HG03432 (cell line): ENCODE results near the gene TMEM234.

Source experiments
- ATAC-seq: cut with Tn5 transposase; IDR thresholded peaks from one replicate; pipeline ENCODE4 v1.9.1; 2021; ENCODE audit warnings: mild to moderate bottlenecking, moderate library complexity; ENCODE audit not compliant: unreplicated experiment

TMEM234 gene

DNA sequence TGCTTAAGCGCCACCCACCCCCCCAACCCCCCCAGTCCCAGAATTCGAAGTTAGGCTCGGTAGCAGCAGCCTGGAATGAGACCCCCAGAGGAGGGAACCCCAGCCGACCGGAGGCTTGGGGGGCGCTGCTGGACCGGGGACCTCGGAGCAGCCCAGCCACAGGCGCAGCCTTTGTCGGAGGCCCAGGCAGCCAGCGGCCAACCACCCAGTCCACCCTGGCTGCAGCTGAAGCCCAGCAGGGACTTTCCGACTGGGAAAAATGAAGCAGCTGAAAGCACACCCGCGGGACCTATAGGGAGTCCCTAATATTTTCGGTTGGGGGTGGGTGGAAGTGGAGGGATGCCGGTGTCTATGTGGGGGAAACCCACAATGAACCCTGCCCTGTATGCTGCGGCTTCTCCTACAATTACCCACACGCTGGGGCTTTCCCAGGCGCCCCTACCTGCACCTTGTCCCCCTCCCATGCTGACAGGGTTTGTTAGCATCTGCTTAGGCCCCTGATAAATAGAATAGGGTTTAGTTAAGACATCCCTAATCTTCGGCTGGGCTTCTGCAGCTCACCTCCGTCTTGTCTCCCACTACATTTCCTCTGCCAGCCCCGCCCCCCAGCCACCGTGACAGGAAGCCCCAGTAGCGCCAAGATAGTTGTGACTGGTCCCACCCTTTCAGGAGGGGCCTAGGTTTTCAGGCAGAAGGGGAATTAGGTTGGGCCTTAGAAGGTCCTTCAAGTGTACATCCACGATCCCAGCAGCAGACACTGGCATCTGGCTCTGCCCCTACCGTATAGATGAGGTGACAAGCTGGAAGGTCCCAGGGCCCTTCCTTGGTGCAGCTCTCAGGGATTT, 20.9 kb downstream of the TMEM234 start:
- ATAC-seq: peak; percentile 34

DNA sequence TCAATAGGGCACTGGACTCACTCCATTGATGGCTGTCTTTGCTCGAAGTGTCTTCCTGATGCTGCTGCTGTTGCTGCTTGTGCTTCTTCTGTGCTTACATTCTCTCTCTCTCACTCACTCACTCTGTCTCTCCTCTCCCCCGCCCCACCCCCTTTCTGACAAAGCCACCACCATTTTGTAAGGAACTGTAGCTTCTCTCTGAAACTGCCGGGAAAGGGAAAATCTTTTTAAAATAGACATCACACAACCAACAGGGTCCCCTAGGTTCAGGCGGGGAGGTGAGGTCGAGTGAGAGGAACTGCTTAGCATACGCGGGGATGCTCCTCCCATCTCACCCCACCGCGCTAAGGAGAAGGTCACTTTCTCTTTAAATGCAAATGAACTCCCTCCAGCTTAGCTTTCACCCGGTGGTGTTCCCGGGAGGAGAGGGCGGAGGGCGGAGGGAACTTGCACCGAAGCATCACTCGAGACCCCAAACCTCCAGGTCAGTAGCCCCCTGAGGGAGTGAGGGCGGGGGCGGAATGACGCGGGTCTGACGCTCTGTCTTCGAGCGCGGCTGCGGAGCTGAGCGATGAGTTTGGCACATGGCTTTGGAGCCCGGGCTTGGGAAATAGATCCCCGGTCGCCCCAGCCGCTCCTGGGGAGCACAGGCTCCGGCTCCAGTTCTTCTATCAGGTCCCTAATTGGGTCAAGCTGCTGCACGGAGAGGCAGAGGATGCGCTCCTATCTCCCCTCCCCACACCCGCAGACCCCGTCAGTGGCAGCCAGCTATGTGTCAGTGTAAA, 21.7 kb downstream of the TMEM234 start, which contains the start of gene CCDC28B:
CCDC28B (plus strand) TSS at position 370 of the 785 bp plus-strand sequence. CDS start 1,341 bp downstream, outside the sequence.
- peak; percentile 37 for ATAC-seq

DNA sequence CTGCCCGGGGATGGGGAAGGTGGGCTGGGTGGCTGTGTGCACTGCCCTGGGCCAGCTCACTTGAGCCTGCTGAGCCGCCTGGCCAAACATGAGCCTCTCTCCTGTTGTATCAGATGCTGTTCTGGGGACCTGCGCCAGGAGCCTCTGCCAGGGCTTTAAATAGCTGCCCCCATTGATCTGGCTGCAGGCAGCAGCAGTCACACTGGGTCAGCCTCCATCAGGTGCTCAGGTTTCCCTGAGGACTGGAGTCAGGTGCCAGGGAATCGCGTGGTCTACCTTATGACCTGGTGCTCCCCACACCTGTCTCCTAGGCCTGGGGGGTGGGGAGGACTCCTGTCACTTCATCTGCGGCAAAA, 22.5 kb downstream of the TMEM234 start:
- no peak for ATAC-seq

DNA sequence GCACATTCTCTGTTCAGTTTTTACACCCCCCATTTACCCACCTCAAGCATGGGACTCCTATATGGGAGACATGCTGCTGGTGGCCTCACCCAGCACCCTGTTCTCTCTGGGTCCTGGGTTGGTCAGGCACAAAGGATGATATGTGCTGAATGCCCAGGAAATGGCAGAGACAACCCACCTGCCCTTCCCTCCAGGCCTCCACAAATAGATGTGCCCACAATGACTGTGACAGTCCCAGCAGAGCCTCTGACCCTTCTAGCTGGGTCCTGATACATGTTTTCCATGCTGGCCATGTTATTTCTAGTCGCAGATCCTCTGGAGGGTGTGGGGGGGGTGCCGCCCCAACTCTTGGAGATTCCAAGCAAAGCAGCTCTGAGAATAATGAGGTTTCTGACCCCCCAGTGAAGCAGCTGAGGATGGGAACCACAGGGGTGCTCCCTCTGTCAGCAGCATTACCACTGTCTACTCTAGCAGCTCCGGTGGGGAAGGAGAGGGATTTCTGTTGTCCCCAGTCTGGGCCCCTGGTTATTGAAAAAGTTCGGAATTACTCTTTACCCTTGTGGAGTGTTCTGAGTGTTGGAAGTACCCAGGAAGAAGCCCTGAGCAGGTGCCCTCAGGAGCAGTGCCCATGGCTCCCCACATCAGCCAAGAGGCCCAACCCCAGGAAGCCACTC, 23.0 kb downstream of the TMEM234 start:
- ATAC-seq: no peak

DNA sequence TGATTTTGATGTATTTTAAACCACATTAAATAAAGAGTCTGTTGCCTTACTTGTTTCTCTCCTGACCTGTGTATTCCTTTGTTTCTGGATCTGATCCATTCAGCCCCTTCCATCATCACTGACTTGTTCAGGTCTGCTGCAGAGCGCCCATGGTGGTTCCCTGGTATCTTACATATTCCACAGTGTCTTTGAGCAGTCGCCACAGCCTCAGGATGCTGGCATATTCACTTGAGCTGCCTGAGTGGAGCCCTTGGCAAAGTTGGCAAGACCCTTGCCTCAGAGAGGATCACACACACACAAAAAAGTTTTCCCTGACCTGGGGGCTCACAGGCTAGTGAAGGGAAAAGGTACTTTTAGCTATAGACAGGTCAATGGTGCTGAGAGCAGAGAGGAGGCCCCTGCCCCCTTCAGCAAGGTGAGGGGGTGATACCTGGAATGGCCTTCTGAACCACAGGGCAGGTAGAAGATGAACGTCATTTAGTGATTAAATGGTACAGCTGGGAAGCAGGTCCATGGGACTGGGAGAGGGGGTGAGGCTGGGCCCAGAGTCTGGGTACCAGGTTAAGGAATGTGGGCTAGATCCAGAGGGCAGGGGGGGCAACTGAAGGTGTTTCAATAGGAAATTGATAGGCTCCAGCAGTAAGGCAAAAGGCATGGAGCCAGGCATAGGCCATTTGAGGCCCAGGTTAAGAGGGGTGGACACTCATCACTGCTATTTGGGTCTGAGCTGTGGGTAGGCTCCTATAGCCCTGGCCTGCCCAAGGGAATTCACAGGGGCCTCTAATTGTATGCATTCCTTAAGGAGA, 23.7 kb downstream of the TMEM234 start:
- ATAC-seq: no peak

DNA sequence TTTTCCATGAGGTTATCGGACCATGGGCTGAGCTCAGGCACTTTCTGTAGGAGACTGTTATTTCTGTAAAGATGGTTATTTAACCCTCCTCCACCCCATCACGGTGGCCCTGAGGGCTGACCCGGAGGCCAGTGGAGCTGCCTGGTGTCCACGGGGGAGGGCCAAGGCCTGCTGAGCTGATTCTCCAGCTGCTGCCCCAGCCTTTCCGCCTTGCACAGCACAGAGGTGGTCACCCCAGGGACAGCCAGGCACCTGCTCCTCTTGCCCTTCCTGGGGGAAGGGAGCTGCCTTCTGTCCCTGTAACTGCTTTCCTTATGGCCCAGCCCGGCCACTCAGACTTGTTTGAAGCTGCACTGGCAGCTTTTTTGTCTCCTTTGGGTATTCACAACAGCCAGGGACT, 24.3 kb downstream of the TMEM234 start:
- ATAC-seq: no peak

DNA sequence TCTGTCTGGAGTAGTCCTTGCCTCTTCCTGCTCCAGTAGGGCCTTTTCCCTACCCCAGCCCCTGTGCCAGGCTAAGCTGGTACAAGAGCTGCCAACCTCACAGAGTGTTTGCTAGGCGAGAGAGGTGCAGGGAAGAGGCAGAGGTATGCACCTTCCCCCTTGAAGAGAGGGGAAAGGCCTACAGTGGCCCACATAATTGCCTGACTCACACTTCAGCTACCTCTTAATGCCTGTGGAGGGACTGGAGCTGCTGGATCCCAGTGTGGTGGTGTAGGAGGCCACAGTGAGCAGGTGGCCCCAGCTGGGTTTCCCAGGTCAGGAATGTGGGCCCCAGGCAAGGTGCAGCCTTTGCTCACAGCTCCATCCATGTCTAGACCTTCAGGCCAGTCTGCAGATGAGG, 25.1 kb downstream of the TMEM234 start:
- no peak for ATAC-seq

DNA sequence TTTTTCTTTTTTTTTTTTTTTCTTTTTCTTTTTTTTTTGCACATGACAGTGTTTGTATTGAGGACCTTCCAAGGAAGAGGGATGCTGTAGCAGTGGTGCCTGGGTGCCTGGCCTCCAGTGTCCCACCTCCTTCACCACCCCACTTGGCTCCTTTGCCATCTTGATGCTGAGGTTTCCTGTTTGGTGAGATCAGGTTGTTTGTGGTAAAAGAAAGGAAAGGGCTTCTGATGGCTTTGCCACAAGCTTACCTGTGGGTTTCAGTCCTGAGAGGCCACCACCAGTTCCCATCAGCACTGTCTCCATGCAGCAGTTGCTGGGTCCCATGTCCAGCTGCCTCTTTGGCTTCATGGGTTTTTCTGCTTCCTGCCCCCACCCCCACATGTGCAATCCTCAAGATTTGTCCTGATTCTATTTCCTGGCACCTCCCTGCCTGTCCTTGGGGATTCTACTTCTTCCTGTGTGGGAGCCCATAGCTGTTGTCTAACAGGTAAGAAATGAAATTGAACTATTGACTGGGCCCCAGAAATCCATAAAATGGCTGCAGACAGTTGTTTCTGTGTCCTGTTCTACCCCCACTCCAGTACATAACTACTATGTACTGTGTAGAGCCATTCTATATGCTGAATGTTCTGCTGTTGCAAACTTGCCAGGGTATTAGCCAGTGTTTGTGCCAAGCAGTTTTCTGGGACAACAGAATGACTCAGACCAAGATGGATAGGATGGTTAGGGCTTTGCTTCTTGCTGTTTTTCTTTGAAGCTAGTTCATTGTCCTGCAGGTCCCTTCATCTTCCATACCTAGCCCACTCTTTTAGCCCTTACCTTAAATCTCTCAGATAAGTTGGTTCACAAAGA, 26.0 kb downstream of the TMEM234 start:
- no peak for ATAC-seq

DNA sequence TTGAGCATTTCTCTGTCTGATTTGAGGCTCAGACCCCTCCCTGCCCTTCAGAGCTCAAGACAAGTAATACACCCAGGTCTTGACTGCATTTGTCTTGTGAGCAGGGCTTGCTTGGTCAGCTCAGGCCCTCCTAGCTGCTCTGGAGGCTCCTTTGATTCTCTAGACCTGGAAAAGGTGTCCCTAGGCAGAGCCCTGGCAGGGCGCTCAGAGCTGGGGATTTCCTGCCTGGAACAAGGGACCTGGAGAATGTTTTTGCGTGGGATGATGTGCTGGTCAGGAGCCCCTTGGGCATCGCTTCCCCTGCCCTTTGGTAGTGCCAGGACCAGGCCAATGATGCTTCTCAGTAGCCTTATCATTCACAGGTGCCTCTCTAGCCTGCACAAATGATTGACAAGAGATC, 26.6 kb downstream of the TMEM234 start:
- no peak for ATAC-seq

DNA sequence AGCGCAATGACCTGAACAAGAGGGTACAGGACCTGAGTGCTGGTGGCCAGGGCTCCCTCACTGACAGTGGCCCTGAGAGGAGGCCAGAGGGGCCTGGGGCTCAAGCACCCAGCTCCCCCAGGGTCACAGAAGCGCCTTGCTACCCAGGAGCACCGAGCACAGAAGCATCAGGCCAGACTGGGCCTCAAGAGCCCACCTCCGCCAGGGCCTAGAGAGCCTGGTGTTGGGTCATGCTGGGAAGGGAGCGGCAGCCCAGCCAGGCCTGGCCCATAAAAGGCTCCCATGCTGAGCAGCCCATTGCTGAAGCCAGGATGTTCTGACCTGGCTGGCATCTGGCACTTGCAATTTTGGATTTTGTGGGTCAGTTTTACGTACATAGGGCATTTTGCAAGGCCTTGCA, 27.2 kb downstream of the TMEM234 start:
- no peak for ATAC-seq

DNA sequence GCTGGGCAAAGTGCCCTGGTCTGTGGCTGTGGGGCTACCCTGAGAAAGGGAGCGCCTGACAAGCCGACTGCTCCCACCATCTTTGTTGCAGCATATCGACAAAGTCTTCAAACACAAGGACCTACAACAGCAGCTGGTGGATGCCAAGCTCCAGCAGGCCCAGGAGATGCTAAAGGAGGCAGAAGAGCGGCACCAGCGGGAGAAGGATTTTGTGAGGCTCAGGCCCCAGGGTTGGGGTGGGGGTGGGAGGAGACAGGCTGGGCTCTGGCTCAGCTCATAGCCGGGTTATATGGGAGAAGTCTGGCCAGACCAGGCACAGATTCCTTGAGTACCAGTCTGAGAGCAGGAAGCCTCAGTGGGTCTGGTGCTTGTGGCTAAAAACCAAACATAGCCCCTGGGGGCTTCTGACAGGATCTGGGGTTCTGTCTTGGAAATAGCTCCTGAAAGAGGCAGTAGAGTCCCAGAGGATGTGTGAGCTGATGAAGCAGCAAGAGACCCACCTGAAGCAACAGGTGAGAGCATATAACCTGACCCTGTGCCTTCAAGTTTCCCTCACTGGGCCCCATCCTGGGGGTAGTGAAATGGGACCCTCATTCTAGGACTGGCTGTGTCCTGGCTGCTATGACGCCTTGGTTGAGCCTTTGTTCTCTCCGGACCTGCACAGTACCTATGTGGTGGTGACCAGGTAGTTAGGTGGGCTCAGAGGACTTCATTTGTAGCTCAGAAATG, 29.8 kb downstream of the TMEM234 start:
- ATAC-seq: no peak

DNA sequence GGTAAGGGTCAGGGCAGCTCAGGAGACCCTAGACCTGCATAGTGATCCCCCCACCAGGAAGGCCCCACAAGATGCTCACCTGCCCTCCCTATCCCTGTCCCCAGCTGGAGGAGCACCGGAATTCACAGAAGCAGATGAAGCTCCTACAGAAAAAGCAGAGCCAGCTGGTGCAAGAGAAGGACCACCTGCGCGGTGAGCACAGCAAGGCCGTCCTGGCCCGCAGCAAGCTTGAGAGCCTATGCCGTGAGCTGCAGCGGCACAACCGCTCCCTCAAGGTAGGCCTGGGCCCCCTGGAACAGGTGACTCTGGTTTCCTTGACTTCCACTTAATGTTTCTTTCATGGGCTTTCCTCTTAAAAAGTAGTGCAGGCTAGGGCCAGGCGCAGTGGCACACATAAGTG, 34.3 kb downstream of the TMEM234 start:
- ATAC-seq: no peak

DNA sequence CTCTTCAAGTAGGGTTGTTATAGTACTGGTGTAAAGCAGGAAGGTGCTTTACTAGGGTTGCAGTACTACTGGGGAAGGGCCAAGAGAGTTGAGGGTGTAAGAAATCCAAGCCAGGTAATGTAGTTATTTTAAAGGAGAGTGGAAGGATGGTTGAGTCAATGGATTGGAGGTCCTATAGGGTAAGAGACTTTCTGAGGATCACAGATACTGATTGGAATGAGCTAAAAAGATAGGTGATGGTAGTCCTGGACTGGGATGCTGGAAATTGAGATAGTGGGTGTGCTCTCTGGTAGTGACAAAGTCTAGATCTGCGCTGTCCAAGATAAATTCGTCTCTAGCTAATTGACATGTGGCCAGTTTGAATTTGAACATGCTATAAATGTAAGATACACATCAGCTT, 35.7 kb downstream of the TMEM234 start:
- ATAC-seq: no peak

DNA sequence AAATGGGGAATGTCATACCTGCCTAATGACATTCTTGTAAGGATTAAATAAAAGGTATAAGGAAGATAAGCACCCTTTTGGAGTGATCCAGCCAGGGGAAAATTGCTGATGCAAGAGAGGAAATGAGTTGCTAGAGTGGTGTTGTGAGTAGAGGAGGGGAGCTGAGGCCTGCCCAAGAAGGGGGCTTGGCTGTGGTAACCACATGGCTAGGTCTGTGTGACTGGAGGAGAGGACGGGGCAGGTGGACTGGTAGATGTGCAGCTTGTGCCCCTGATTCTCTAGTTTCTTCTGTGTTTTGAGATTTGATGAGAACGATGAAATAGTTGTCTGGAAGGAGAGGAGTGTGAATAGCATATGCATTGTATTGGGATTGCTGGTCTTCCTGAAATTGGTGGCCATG, 36.1 kb downstream of the TMEM234 start:
- ATAC-seq: no peak

DNA sequence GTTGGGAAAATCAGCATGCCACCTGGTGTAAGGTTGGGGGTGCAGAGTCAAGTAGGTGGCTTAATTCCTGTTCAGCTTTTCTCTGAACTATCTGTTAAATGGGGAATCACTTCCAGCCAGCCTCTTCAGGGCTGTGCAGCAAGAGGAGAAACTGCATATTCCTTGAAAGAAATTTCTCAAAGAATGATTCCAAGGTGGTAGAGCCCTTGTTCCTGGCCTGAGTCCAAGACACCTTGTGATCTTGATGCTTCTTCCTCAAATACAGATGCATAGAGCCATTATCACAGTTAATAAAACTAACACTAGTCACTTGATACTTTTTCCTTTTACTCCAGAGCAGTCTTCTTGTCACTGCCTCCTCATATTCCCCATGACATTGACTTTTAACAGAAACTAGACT, 37.5 kb downstream of the TMEM234 start:
- ATAC-seq: no peak

DNA sequence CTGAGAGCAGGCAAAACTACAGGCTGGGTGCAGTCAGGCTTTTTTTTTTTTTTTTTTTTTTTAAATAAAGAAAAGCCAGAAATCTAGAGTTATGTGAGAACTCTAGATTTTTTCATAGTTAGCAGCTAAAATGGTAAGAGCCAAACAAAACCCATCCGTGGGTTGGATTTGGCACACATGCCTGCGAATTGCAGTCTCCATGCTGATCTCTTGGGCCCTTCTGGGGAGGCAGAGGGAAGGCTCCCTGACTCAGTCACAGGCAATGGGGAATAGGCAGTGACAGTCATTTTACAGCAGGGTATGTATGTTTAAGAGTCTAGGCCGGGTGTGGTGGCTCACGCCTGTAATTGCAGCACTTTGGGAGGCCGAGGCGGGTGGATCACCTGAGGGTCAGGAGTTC, 40.1 kb downstream of the TMEM234 start:
- ATAC-seq: no peak

DNA sequence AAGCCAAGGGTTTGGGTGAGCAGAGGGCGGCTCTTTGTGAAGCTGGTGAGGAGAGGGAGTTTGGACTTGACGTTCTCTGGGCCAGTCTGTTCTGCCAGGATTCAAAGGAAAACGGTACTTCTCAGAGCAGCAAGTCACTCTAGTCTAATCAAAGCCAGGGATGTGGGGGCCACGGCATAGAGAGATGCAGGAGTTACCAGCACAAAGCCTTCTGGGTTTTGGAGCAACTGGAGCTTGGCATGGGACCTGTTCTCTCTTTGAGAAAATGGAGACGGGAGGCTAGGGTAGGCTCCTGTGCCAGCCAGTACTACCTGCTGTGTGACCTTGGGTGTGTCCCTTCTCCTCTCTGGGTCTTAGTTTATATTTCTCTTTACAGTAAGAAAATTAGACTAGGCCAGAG, 40.6 kb downstream of the TMEM234 start:
- no peak for ATAC-seq

DNA sequence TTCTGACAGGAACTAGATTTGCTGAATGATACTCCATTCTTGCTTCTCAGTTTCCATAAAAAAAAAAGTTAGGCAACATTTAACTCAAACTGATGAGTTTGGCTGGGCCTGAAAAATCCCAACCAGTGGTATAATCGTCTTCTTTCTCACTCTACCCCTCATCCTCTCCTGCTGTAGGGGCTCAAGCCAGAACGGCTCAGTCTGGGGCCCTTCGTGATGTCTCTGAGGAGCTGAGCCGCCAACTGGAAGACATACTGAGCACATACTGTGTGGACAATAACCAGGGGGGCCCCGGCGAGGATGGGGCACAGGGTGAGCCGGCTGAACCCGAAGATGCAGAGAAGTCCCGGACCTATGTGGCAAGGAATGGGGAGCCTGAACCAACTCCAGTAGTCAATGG, 41.1 kb downstream of the TMEM234 start:
- no peak for ATAC-seq
